NCI-H1105 treated with DMSO at 0.1 percent for 48 hours (cell line): Measurements from ENCODE around the gene RUNX1.

Experiments used
- DNase-seq: peaks from one replicate; lab custom pipeline; 2025; lab: John Stamatoyannopoulos, UW

Gene RUNX1

DNA sequence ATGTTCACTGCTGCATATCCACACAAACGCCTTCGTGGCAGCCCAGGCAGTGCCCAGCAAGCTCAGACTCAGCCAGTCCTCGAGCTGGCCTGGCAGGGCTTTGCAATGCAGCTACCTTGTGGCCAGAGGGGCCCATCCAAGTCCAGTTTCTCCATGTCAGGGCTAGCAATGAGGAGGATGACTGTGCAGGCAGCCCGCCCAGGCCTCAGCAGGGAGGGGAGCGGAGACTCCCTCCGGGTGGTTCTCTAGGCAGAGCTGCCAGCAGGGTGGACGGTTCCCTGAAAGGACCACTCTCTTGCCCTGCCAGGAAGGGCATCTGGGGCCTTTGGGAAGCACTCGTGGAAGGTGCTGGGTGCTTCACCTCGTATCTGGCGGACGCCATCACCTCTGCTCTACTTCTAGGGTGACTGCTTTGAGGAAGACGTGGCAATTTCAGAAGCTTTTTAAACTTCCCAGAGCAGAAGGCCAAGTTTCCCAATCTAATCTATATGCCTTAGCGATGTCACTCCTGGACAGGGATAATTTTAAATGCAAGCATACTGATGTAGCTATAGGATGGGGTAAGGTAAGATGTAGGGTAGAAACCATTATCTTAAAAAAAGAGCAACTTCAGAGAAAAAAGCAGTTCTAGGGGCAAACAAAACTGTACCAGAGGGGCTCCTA lies 56.2 kb downstream of the RUNX1 start:
- DNase-seq: no peak

GRCh38 chr21:34992180-34992579 lies 56.9 kb downstream of the RUNX1 start:
- DNase-seq: no peak

GRCh38 chr21:34991366-34991957 lies 57.6 kb downstream of the RUNX1 start:
- no peak for DNase-seq

- no peak for DNase-seq
These were observed 58.3 kb downstream of the RUNX1 start for GRCh38 chr21:34990842-34991241.

- DNase-seq: no peak
These were observed 59.6 kb downstream of the RUNX1 start for GRCh38 chr21:34989337-34990151.

GRCh38 chr21:34988625-34989024 lies 60.5 kb downstream of the RUNX1 start:
- no peak for DNase-seq

GRCh38 chr21:34988139-34988538 lies 61.0 kb downstream of the RUNX1 start:
- DNase-seq: no peak

DNA sequence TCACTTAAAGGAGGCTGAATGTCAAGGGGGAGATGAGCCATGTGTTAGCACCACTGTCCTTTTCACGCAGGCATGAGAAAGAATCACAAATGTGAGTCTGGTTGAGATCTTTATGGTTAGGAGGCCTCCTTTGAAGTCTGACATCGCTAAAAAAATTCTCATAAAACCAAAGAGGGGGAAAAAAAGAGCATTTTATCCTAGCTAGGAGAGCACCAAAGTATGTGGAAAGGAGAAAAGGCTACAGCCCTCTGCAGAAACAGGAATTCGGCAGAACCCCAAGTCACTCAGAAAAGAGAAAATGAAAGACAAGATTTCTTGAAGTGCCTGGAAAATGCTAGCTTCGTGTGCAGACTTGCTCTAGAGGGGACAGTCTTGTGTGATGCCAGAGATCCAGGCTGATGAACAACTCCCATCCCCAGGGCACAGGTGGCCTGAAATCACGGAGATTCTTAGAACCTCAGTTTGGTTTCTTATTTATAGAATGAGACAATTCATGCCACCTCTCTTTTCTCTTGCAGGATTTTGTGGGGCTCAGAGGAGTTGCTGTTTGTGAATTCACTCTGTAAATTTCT lies 61.5 kb downstream of the RUNX1 start:
- DNase-seq: no peak

DNA sequence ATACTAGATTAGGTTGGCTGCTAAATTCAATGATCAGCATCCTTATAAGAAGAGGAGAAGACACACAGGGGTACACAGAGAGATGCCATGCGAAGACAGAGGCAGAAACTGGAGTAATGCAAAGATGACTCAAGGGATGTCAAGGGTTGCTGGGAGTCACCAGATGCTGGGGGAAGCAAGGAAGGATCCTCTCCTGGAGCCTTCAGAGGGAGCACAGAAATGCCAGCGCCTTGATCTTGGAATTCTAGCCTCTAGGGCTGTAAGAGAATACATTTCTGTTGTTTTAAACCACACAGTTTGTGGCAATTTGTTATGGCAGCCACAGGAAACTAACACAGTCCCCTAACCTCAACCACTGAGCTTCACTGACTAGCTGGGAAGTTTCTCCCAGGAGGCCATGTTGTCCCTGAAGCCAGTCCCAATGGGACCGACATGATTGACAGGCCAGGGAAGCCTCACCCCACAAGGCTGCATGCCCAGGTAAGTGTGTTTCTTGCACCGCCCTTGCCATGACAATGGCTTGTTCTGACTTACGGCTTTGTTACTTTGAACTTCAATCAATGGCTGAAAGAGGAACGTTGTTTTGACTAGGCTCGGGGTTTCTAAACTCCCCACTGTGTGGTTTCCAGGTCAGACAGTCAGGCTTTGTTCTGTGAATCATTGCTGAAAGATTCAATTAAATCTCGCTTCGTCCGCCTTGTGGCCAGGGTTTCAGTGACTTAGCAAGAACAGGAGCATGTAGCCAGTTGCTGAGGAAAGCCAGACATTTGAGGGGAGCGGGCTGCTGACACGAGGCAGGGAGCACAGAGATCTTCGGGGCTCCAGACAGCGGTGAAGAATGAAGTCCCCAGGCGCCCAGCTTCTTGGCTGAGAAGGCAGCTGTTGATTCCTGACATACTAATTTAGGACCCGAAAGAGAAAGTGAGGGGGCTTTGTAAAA lies 62.3 kb downstream of the RUNX1 start:
- no peak for DNase-seq

DNA sequence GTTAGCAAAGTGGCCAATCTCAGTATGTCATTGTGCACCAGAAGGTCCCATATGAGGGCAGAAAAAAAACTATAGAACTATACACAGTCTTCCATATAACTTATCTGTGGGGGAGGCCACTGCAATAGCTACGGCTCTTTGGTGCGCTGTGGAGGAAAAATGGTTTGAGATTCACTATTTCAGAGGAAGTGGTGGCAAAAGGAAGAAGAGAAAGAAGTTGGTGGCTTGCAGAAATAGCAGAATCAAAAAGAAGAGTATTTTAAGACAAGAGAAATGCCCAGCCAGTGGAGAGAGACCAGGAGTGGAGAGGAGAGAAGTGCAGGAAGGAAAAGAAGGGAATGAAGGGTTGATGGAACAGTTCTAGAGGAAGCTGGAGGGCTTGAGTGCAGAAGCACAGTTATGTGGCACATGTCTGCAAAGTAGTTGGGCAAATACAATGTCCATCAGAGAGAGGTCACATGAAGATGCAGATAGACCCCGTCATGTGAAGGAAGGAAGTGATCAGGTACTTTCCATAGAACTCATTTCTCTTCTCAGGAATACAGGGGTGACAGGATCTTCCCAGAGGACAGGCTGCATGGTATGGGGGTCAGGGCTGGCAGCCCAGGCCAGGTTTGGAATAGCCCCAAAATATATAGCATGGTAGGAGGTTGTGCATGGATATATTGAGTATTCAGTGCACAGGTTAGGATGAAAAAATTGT lies 64.6 kb downstream of the RUNX1 start:
- no peak for DNase-seq

GRCh38 chr21:34983680-34984086 lies 65.4 kb downstream of the RUNX1 start:
- DNase-seq: no peak

DNA sequence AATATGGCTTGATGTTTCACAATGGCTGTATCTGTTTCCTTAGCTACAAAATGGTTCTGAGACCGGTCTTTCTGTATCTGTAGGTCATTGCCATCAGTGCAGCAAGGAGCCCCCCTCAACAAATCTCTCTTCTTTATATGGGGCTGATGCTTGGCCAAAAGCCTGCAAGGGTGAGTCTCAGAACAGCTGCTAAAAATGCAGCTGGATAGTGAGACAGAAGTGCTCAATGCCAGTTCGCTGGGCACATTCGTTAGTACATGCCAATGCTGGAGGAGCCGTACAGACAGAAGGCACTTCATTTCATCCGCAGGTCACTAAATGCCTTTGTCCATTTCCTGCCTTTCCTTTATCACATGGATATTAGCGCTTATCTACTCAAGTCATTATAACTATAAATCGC lies 67.3 kb downstream of the RUNX1 start:
- DNase-seq: no peak

GRCh38 chr21:34980423-34981115 lies 68.5 kb downstream of the RUNX1 start:
- DNase-seq: no peak

GRCh38 chr21:34979383-34979782 lies 69.7 kb downstream of the RUNX1 start:
- no peak for DNase-seq

GRCh38 chr21:34977333-34977732 lies 71.8 kb downstream of the RUNX1 start:
- no peak for DNase-seq

DNA sequence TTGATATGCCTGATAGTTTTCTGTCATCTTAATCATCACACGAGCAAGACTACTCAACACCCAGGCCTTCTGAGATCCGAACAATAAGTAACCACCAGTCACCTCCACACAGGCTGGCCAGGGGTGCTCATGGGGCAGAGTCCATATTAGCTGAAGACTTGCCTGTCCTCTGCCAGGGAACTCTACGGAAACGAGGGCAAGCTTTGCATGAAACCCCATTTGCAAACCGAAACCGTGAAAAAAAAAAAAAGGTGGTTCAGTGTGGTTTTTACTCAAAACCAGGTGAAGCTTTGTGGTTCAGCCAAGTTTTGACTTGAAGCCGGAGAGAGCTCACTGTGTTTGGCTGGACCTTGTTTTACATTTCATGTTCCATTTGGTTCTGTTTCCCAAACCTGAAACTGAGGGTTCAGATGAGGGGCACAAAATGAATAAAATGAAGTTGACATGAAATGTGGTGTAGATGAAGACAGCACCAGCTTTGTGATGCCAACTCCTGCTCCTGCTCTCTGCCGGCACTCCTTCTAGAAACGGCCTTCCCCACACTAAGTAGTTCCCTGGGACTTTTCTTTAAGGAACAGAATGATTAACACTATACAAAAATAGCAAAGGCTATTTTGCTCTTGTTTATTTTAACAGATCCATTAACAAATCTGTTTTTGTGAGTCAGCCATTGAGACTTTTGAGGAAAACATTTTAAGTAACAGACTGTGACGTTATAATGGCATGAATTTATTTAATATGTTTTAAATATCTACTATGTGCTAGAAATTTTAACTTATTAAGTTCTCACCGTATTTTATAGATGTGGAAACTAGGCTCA lies 74.7 kb downstream of the RUNX1 start:
- no peak for DNase-seq

DNA sequence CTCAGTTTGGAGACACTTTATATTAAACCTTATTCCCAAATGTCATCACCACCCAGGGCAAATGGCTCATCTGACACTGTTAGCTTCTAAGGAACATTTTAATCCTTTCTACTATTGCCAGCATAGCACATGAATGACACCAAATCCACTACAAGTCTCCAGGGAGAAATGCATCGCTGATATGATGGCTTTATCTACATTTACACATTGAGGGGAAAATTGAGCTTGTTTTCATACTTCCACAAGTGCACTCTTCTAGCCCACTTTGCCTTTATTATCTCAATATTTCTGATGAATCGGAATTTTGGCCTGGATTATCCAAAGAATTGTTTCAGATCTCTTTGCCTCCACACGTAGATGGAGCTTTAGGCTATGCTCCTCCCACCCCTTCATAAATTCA lies 75.4 kb downstream of the RUNX1 start:
- no peak for DNase-seq

DNA sequence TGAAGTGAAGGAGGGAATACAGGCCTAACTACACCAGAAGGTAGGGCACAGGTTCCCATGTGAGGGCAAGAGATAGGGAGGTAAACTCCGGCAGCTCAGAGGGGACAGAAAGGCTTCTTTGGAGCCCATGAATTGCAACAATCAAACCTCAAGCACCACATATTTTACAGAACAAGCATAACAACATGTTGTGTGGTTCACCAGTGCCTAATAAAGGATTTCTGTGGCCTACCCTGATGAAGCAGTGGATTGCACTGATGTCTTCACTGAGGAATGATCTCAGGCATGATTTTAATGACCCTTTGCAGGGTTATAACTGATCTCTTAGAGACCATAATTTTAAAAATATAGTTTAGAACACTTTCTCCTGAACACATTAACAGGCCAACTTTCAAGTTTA lies 77.4 kb downstream of the RUNX1 start:
- DNase-seq: no peak

GRCh38 chr21:34970566-34970965 lies 78.5 kb downstream of the RUNX1 start:
- DNase-seq: no peak

DNA sequence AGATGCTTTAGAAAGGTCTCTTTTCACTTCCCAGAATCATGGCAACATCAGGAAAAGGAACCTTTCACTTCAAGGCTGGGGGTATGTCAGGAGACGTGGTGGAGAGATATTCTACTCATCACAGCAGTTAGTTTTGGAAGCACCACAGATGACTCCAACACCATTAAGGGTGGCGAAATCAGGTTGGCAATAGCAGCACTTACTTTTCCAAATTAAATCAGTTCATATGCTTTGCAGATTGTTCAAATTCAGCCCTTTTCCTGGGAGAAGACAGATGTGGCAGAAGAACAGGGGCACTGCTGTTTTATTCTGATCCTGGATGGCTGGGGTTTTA lies 79.0 kb downstream of the RUNX1 start:
- no peak for DNase-seq
